HG02981 (cell line): Measurements from ENCODE around the gene IFI30.

ENCODE experiments used
- ATAC-seq: cut with Tn5 transposase; IDR thresholded peaks from one replicate; pipeline ENCODE4 v1.9.1; 2021; ENCODE audit warnings: mild to moderate bottlenecking, moderate library complexity; ENCODE audit not compliant: unreplicated experiment

IFI30 gene

DNA sequence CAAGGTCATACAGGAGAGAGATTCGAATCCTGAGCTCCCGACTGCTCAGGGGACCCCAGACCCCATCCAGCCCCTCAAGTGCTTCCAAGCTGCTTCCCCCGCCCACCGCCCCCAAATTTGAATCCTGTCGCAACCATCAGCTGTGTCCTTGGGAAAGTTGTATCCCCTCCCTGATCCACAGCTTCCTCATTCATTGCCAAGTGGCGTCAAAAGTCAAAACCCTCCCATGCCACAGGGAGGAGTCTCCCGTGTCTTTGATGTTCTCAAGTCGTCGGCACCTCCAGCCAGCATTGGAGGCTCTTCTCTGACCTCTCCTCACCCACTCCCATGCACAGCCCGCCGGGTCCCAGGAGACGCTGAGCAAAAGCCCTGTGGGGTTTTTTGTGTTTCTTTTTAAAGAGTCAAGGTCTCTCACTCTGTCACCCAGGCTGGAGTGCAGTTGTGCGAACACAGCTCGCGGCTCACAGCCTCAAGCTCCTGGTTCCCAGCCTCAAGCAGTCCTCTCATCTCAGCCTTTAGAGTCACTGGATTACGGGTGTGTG is 2.8 kb upstream of the IFI30 start:
- ATAC-seq = no peak

- no peak for ATAC-seq
Observed at GRCh38 chr19:18171605-18172327, 1.8 kb upstream of the IFI30 start.

DNA sequence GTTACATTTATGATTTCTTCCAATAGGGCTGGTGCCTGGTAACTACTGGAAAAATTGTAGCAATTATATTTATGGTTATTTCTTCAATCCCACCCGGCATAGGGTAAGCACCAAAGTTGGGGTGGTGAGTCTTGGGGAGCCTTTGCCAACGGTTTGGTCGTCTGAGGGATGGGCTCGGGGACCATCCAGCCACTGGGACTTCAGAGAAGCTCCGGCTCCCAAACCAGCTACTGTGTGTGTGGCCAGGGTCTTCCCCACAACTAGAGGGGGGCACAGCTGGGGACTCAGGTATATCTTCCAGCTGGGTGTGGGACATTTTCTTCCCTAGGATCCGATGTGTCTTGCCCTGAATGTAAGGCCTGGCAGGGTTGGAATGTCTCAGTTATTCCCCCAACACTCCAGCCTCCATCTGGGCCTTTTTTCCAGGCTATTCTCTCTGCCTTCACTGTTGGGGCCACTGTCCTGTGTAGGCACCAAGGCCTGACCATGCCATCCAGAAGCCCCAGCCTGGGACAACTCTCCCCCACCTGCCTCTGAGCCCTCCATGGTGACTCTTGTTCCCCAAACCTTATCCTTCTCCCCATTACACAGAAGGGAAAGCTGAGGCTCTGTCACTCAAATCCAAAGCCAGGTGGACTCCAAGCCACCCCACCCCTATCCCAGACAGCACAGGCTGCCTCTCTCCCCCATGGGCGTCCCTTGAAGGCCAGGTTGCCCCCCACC is 1.1 kb upstream of the IFI30 start:
- ATAC-seq = no peak

GRCh38 chr19:18173054-18173571 is 500 bp upstream of the IFI30 start:
- ATAC-seq = peak; percentile 5

DNA sequence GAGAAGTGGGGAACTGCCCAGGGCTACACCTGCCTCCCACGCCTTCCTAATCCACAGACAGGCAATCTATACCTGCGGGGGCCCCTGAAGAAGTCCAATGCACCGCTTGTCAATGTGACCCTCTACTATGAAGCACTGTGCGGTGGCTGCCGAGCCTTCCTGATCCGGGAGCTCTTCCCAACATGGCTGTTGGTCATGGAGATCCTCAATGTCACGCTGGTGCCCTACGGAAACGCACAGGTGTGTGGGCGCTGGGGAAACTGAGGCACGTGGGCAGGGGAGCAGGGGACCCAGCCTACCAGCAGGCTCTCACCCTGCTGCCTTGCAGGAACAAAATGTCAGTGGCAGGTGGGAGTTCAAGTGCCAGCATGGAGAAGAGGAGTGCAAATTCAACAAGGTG is 1.4 kb downstream of the IFI30 start:
- no peak for ATAC-seq

- ATAC-seq = no peak
Observed at GRCh38 chr19:18176367-18177310, 3.0 kb downstream of the IFI30 start.

GRCh38 chr19:18179957-18180356 is 6.3 kb downstream of the IFI30 start:
- no peak for ATAC-seq

GRCh38 chr19:18183529-18183928 is 9.9 kb downstream of the IFI30 start:
- ATAC-seq = no peak

DNA sequence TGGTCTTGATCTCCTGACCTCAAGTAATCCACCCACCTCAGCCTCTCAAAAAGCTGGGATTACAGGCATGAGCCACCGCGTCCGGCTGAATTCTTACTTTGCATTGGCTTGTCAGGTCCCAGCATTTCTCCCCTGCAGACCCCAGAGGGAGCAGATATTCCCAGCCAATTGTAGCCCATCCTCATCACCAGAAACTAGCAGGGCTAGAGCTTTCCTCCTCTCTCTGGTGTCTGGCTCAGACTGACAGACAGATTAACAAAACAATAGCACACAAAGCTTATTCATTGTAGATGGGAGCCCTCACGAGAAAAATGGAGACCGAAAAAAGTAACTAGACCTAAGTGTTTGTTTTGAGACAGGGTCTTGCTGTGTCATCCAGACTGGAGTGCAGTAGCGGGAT is 11.9 kb downstream of the IFI30 start:
- no peak for ATAC-seq

DNA sequence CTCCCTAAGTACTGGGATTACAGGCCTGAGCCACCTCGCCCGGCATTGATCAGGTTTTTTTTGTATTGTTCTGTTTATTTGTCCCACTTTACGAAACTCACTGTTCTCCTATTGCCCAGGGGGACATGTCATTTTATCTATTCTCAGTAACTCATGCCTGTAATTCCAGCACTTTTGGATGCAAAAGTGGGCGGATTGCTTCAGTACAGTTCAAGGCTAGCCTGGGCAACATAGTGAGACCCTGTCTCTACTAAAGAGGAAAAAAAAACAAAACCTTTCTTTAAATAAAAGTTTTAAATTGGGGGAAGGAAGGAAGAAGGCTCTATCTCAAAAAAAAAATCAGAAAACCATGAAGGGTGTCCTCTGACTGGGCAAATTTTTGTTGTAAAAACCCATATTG is 16.7 kb downstream of the IFI30 start:
- ATAC-seq = no peak

DNA sequence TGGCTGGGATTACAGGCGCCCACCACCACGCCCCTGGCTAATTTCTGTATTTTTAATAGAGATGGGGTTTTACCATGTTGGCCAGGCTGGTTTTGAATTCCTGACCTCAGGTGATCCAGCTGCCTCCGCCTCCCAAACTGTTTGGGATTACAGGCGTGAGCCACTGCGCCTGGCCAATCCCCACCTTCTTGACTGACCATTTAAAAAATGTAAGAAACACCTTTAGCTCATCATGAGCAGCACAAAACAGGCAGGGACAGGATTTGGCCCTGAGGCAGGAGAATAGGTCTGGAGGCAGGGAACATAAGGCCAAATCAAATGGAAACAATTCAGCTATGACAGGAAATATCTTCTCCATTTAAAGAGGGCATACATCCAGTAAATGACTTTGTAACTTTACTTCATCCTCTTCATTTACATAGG is 18.0 kb downstream of the IFI30 start:
- no peak for ATAC-seq

DNA sequence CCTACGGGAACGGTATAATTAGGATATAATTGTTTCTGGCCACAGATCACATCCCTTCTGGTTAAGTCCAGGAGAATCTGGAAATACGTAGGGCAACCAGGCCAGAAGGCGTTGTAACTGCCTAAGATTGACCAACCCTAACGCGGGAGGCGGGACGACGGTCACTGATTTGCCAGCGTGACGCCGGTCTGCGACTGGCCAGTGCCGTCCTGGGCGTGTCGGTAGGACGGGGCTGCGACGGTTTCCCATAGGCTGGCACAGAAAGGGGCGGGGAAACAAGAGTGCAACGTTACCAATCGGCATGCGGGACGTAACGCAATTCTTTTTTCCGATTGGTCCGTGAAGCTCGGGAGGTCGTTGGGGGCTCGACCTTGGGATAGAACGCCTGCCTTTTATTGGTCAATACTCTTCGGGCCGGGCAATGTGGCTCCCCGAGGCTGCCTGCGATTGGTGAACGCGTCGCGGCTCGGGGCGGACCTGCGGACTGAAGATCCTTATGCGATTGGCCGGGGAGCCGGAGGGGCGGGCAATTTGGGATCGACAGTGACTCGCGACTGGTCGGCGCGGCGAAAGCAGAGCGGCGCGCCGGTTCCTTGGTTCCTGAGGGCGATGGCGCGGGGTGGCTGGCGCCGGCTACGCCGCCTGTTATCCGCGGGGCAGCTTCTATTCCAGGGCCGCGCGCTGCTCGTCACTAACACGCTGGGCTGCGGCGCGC is 19.2 kb downstream of the IFI30 start, which contains the start of gene MPV17L2:
TSS of gene MPV17L2 (plus strand) at position 546 of the 715 bp plus-strand sequence. CDS start at position 610, 64 bp downstream.
- ATAC-seq = peak; percentile 82

GRCh38 chr19:18193388-18194180 is 20.0 kb downstream of the IFI30 start:
- ATAC-seq = no peak

GRCh38 chr19:18194181-18194530 is 20.5 kb downstream of the IFI30 start:
- ATAC-seq = no peak

DNA sequence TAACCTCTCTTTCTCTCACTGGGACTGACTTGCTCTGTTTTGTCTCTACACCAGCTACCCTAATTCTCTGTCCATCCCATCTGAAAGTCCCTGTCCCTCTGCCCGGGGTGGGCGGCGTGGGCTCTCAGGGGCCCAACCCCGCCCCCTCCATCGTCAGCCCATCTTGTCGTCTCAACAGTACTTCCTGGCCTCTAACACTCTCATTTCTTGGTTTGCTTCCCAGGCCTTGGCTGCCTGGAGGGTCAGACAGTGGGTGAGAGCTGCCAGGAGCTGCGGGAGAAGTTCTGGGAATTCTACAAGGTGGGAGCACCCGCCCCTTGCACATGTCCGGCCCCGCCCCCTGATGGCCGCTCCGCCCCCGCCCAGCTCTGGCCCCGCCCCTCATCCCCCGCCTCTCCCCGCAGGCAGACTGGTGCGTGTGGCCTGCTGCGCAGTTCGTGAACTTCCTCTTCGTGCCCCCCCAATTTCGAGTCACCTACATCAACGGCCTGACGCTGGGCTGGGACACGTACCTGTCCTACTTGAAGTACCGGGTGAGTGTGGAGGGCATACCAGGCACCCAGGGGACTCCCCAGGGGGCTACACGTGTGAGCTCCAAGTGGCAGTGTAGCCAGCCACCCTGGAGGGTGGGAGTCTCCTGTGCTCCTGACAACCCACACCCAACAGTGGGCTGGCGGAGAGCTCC is 21.1 kb downstream of the IFI30 start:
- ATAC-seq = no peak

- no peak for ATAC-seq
Observed at GRCh38 chr19:18196511-18196845, 22.9 kb downstream of the IFI30 start.

DNA sequence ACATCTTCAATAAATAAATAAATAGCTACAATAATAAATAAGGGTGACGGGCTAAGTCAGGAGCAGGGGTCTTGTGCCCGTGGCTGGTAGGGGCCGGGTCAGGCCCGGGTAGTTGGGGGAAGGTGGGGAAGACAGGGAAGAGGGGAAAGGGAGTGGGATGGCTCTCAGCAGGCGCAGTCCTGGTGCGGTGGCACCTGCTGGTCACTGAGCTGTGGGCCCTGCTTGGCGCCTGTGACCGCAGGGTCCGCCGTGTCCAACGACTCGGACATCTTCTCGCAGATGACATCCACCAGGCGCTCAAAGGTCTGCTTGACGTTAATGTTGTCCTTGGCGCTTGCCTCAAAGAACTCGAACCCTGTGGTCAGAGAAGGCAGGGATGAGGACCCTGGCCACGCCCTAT is 23.7 kb downstream of the IFI30 start:
- ATAC-seq = no peak

- no peak for ATAC-seq
Observed at GRCh38 chr19:18197941-18198340, 24.3 kb downstream of the IFI30 start.

- no peak for ATAC-seq
Observed at GRCh38 chr19:18198374-18198773, 24.8 kb downstream of the IFI30 start.
